Stimulated activated CD4-positive, alpha-beta T cell treated with anti-CD3 and anti-CD28 coated beads, Interleukin-15, amount 100 ng/mL, for 1 hour (primary cell): ENCODE measurements around the gene TFRC.
"Not testable (repeated sequence)": the region's sequence is repeated elsewhere in the genome, so short reads cannot be mapped to it uniquely, and the experiment has no call there.

Experiments used
- DNase-seq, 2 donors: peaks; one replicate each; pipeline ENCODE4 v3.0.0-alpha.2; 2020; ENCODE audit warnings: low read depth in 1 of 2, low spot score in 1 of 2

The TFRC gene

DNA sequence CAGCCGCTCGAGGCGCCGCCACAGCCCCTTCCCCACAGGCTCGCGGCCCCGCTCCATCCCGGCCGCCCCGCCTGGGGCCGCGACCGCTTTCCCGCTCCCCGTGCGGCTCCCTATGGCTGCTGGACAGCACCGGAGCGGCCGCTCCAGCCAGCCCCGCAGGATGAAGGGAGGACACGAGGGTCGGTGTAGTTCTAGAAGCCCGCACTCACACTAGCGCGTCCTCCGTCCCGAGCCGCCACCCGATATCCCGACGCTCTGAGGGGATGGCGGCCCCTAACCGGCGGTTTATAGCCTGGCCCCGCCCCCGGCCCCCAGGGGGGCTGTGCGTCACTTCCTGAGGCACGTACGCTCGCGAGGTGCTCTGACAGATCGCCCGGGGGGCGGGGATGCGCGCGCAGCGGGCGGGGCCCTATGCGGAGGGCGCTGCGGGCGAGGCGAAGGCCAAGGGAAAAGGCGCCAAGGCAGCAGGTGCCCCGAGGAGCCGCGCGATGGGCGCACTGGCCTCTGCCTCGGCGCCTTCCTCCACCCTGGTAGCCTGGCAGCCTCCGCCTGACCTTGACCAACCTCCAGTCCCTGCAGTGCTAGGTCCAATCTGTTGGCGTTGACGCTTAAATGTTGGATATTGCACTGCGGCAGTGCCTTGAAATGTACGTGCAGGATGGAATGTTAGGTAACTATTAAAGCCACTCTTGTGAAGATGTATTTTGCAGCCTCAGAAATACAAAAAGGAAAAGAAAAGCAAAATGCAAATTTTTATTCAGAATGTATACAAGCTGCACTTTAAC lies at the start of gene TFRC:
Gene TFRC (minus strand): TSS at position 257 of the 785 bp plus-strand sequence. CDS start 4,991 bp downstream, outside the sequence.
- DNase-seq, result peak; percentile 91 to 96

DNA sequence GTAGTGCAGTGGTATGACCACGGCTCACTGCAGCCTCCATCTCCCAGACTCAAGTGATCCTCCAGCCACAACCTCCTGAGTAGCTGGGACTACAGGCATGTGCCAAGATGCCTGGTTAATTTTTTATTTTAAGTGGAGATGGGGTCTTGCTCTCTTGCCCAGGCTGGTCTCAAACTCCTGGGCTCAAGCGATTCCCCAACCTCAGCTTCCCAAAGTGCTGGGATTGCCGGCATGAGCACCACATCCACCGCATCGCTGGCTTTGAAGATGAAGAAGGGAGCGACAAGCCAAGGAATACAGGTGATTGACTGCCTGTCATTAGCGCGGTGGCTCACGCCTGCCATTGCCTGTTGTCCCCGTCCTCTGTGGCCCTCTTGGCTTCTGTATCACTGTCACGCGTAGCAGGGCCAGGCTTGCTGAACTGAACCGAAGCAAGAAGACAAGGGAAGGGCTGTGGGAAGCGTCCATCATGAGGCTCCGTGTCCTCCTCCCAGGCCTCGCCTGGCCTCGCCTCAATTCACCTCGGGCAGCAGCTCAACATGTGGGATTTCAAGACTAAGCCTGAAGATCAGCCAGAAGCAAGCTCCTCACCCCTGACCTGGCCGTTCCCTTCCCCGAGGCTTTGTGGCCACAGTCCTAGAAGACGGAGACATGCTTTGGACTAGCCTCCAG lies 46.4 kb upstream of the TFRC start:
- no peak for DNase-seq

GRCh38 chr3:196127308-196128040 lies 45.6 kb upstream of the TFRC start:
- DNase-seq, result no peak

GRCh38 chr3:196124608-196125007 lies 42.7 kb upstream of the TFRC start:
- no peak for DNase-seq

- DNase-seq, result no peak
Observed at GRCh38 chr3:196122688-196123046, 40.8 kb upstream of the TFRC start.

GRCh38 chr3:196122021-196122687 lies 40.3 kb upstream of the TFRC start:
- DNase-seq, result no peak

DNA sequence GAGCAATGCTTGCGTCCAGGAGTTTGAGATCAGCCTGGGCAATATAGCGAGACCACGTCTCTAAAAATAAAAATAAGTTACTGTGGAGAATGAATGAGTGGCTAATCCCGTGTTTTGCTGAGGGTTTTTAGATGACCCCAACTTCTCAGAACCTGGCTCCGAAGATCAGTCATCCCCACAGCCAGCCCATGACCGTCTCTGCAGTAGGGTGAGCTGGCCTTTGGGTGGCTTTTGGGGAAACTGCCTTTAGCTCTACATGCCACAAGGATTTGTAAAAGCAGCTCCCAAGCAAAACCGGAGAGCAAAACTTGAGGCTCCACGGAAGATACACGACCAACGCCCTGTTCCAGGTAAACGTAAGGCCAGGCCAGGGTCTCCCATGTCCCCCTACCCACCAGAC lies 39.2 kb upstream of the TFRC start:
- DNase-seq, result no peak

DNA sequence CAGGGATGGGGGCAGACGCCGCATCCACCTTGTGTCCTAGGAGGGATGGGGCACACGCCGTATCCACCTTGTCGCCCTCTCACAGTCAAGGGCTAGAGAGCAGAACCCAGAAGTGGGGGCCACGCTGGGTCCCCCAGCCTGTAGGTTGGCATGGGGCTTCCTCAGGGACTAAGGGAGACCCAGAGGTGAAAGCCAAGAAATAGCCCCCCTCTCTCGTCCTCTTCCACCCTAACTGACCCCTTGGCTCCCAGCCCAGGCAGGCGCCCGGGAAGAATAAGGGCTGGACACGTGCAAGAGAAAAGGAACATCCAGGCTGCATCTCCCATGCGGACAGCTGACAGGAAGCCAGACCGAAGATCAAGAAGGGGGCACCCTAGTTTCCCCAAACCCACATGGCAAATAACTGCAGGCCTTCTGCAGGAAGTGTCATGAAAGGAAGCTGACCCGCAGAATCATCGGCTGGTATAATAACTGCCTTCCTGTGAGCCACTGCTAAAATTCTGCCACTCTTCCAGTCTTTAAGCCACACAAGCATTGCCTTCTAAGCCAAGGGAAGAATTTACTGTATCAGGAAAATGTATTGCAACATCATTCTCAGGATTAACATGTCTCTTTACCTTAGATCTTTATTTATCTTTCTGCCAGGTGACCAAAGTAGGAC lies 38.5 kb upstream of the TFRC start:
- DNase-seq, result no peak

DNA sequence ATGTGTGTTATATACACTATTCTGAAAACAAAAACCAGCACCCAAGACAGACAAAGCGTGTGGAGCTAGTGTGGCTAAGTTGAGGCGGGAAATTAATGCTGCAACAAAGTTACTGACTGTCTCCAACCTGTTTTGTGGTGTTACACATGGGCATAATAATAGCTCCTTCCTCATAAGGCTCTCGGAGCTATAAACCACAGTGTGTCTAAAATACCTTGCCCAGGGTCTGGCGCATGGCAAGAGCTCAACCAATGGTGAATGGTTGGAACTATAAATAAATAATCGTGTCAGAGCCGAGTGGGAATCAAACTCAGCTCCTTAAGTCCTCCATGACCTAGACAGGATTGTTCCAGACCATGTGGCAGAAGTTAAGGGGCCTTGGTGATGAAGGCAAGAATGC lies 35.9 kb upstream of the TFRC start:
- no peak for DNase-seq

GRCh38 chr3:196115678-196116083 lies 33.8 kb upstream of the TFRC start:
- no peak for DNase-seq

- DNase-seq, result no peak
Observed at GRCh38 chr3:196111939-196112386, 30.1 kb upstream of the TFRC start.

DNA sequence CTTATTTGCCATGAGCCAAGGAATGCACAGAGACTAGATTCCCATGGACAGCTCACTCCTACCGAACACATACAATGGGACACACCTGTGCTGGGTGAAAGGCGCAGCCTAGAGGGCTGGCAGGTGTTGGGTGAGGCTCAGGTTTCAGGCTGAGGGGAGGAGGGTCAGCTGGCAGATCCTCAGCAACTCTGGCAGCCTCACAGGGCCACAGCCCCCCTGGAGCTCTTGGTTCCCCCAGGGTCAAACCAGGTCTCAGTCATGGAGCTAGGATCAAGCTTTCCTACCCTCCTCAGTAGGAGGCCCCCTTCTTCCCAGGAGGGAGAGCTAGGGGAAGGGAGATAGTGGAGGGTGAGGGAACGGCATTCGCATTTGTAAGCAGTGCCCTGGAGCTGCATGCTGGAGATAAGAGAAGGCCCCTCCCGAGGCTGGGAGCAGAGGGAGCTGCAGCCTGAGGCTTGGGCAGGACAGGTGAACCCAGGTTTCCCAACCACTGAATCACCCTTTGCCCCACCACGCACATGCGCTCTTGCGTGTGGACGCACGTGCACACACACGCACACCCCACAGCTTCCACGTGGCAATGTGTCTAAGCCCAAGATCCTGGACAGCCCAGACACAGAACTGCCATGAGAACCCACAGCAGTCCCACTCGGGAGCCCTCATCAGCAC lies 26.3 kb upstream of the TFRC start:
- no peak for DNase-seq

DNA sequence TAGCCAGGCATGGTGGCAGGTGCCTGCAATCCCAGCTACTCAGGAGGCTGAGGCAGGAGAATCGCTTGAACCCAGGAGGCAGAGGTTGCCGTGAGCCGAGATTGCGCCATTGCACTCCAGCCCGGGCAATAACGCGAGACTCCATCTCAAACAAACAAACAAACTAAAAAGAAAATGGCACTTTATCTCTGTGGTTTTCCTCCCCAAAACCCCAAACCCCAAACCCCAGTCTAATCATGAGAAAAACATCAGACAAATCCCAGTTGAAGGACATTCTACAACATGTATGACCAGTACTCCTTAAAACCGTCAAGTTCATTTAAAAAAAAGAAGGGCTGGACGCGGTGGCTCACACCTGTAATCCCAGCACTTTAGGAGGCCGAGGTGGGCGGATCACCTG lies 22.8 kb upstream of the TFRC start:
- DNase-seq, result not testable (repeated sequence)

DNA sequence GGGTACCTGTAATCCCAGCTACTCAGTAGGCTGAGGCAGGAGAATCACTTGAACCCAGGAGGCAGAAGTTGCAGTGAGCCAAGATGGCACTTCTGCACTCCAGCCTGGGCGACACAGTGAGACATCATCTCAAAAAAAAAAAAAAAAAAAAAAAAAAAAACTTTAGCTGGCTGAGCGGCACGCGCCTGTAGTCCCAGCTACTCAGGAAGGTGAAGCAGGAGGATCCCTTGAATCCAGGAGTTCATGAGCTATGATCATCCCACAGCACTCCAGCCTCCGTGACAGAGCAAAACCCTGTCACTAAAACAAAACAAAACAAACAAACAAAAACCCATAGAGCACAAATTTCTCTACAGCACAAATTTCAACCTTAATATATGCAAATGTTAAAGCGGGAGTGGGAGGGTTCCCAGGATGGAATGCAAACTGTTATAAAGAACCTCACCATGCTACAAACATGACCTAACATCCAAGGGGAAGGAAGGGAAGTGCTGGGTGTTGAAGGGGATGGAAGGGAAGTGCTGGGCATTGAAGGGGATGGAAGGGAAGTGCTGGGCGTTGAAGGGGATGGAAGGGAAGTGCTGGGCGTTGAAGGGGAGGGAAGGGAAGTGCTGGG lies 16.6 kb upstream of the TFRC start:
- DNase-seq, result not testable (repeated sequence)

DNA sequence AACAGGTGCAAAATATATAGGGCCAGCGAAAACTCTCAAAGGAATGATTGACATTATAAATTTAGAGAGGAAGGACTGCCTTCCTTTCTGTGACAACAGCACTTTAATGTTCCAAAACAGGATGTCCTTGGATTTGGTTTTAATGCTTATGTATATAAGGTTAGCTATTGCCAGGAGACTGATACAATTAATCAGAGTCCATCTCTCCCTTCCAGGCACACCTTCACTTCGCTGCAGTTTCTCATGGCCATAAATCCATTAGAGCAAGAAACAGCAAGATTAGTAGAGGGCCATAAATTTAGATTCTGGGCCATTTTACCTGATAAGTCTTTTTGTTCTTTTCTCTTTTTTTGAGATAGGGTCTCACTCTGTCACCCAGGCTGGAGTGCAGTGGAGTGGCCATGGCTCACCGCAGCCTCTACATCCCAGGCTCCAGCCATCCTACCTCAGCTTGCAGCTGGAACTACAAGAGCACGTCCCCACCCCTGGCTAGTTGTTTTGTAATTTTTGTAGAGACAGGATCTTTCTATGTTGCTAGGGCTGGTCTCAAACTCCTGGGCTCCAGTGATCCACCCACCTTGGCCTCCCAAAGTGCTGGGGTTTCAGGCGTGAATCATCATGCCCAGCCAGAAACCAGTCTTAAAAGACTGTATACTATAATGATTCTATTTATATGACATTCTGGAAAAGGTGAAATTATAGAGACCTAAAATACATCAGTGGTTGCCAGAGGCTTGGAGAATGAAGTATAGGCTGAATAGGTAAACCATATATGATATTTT lies 15.7 kb upstream of the TFRC start:
- DNase-seq, result no peak

- DNase-seq, result no peak
Observed at GRCh38 chr3:196096382-196096953, 14.6 kb upstream of the TFRC start.

- no peak for DNase-seq
Observed at GRCh38 chr3:196093317-196094111, 11.6 kb upstream of the TFRC start.

- no peak for DNase-seq
Observed at GRCh38 chr3:196087906-196088305, 6.0 kb upstream of the TFRC start.
